ENCODE results near the gene SUN1. TPM values are rescaled to one million over a fixed set of nuclear protein-coding genes. Genes with fewer than 3 reads are reported as not detected.

The SUN1 gene
- total RNA-seq, 1 experiment from 2014 or later, result 181 TPM

DNA sequence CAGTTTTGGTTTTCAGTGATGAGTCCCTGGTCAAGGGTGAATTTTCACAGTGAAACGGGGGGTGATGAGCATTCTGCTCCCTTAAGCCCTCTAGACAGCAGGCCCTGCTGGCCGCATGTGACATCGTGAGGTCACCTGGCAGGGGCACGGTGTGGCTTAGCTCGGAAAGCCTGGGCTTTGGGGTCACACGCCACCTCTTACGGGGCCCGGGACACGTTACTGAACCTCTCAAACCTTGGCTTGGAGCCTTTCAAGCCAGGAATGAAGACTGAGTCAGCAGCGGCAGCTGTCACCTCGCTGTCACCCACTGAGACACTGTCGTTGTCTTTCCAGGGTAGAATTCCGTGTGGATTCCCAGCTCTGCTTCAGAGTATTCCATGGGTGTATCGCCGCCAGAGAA is 48.2 kb downstream of the SUN1 start:
- Histone ChIP-seq H3K9me3 (ENCODE audit: control insufficient read depth in 1 of 2, insufficient read depth in 1 of 2, low read depth in 1 of 2, low read length in 2 of 2) (no peaks in the 10 kb centered on the region), H3K27ac (ENCODE audit: low read depth, low read length) (no peak overlapping the region), H3K9ac (ENCODE audit: low read length) (no peak overlapping the region), H3K4me3 (replicated peaks in 1 of 2; ENCODE audit: low read depth in 1 of 2, low read length in 2 of 2) (no peak overlapping the region), H4K20me1 (ENCODE audit: insufficient read depth) (no peaks in the 10 kb centered on the region; the same call in 1 of the 2 replicates), H3K4me1 (ENCODE audit: control insufficient read depth in 1 of 2, insufficient read depth in 2 of 2, low read length in 2 of 2) (peaks cover 7 to 13% of the 10 kb centered on the region in 2 experiments), H3K4me2 (ENCODE audit: low read length) (no peak overlapping the region), H3K79me2 (ENCODE audit: insufficient read depth, low read length) (peaks cover 87% of the 10 kb centered on the region), H3K9me2 (ENCODE audit: insufficient read depth) (no peaks in the 10 kb centered on the region), H3K36me3 (ENCODE audit: control insufficient read depth in 1 of 2, insufficient read depth in 2 of 2, low read length in 2 of 2) (peaks cover 0 to 8% of the 10 kb centered on the region in 2 experiments; a peak in 2 of 4 replicates), H3K27me3 (ENCODE audit: insufficient read depth, low read length) (no peaks in the 10 kb centered on the region), H2AFZ (ENCODE audit: low read depth, low read length, poor library complexity, severe bottlenecking) (no peak overlapping the region)
- CTCF ChIA-PET, result no interaction called here
- DNase-seq (ENCODE audit: low read depth, low spot score), result no peak
- no peak for ATAC-seq
- no TSS peak for BruUV-seq (replicated peaks)
- RAD21 ChIA-PET (ENCODE audit: low non-redundant PET in 1 of 2, low total read pairs in 2 of 2, uncharacterized antibody in 2 of 2, unreplicated experiment in 2 of 2), result no interaction called here
- no peak for TF ChIP-seq MAX (IDR thresholded peaks at IDR 0.05)
- no peak for TF ChIP-seq EZH2 (IDR thresholded peaks at IDR 0.05)
- TF ChIP-seq CTCF (IDR thresholded peaks at IDR 0.05 in 2 of 3, conservative IDR thresholded peaks at IDR 0.05 in 1 of 3; ENCODE audit: borderline replicate concordance in 1 of 3, insufficient read depth in 1 of 3, low read depth in 2 of 3, low read length in 2 of 3), result no peak
- TF ChIP-seq POLR2AphosphoS5 (IDR thresholded peaks at IDR 0.05; ENCODE audit: low read depth, low read length), result no peak
- no peak for TF ChIP-seq EGR1 (IDR thresholded peaks at IDR 0.05; ENCODE audit: low read depth)
- TF ChIP-seq REST (IDR thresholded peaks at IDR 0.05; ENCODE audit: low read depth), result no peak
- TF ChIP-seq SP1 (IDR thresholded peaks at IDR 0.05; ENCODE audit: low read depth), result no peak
- TF ChIP-seq, protein P1, sequence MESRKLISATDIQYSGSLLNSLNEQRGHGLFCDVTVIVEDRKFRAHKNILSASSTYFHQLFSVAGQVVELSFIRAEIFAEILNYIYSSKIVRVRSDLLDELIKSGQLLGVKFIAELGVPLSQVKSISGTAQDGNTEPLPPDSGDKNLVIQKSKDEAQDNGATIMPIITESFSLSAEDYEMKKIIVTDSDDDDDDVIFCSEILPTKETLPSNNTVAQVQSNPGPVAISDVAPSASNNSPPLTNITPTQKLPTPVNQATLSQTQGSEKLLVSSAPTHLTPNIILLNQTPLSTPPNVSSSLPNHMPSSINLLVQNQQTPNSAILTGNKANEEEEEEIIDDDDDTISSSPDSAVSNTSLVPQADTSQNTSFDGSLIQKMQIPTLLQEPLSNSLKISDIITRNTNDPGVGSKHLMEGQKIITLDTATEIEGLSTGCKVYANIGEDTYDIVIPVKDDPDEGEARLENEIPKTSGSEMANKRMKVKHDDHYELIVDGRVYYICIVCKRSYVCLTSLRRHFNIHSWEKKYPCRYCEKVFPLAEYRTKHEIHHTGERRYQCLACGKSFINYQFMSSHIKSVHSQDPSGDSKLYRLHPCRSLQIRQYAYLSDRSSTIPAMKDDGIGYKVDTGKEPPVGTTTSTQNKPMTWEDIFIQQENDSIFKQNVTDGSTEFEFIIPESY (IDR thresholded peaks at IDR 0.05; ENCODE audit: extremely low read depth, insufficient replicate concordance, low read length), result no peak
- no peak for TF ChIP-seq CBX3 (IDR thresholded peaks at IDR 0.05; ENCODE audit: low read depth)
- TF ChIP-seq CEBPB (IDR thresholded peaks at IDR 0.05; ENCODE audit: low read depth), result no peak
- TF ChIP-seq TCF7L2 (IDR thresholded peaks at IDR 0.05; ENCODE audit: borderline replicate concordance, extremely low read depth, insufficient read depth, insufficient read length), result no peak
- no peak for TF ChIP-seq SIN3A (IDR thresholded peaks at IDR 0.05; ENCODE audit: low read depth)
- no peak for TF ChIP-seq POLR2A (IDR thresholded peaks at IDR 0.05; ENCODE audit: borderline replicate concordance, extremely low read depth, insufficient read depth, insufficient read length)
- no peak for TF ChIP-seq FOSL1 (IDR thresholded peaks at IDR 0.05; ENCODE audit: low read depth)
- no peak for TF ChIP-seq ATF3 (IDR thresholded peaks at IDR 0.05)
- TF ChIP-seq ZFX (IDR thresholded peaks at IDR 0.05), result no peak
- TF ChIP-seq YY1 (IDR thresholded peaks at IDR 0.05; ENCODE audit: extremely low read depth, insufficient replicate concordance, low read depth, low read length), result no peak
- TF ChIP-seq EZH2phosphoT487 (IDR thresholded peaks at IDR 0.05; ENCODE audit: borderline replicate concordance), result no peak
- intact Hi-C loops (cut with micrococcal nuclease), result no loop called here
- POLR2A ChIA-PET, result no interaction called here
